GM23338 (cell line): ENCODE results near the gene PDSS2. TPM values are rescaled to one million over a fixed set of nuclear protein-coding genes. Genes with fewer than 3 reads are reported as not detected.

Experiments
- ATAC-seq: fragments of 200-7000 bp; cut with Tn5 transposase; 3 replicates; pipeline ENCODE4 v1.9.1; 2020
- DNase-seq: peaks from one replicate; pipeline ENCODE4 v3.0.0-alpha.2; 2015; ENCODE audit warnings: low spot score
- H2AFZ ChIP-seq: fragments of 200-600 bp; sonication (generic); 2 replicates; pipeline ENCODE4 v1.8.0; 2016; ENCODE audit warnings: antibody characterized with exemption, mild to moderate bottlenecking, moderate library complexity
- H3F3A ChIP-seq: fragments of 200-600 bp; sonication (generic); replicated peaks from 2 replicates; pipeline ENCODE4 v1.8.0; 2017; ENCODE audit warnings: antibody characterized with exemption, mixed run types, low read depth
- H3K27ac ChIP-seq: fragments of 200-600 bp; sonication (generic); 2 replicates; pipeline ENCODE4 v1.6.1; 2016; ENCODE audit warnings: low read depth
- H3K27me3 ChIP-seq: fragments of 200-600 bp; sonication (generic); 2 replicates; pipeline ENCODE4 v1.8.0; 2016; ENCODE audit warnings: mild to moderate bottlenecking, mixed run types, moderate library complexity; ENCODE audit not compliant: insufficient read depth
- H3K36me3 ChIP-seq: fragments of 200-600 bp; sonication (generic); 2 replicates; pipeline ENCODE4 v1.8.0; 2016; ENCODE audit warnings: mild to moderate bottlenecking; ENCODE audit not compliant: insufficient read depth
- H3K4me1 ChIP-seq: fragments of 200-600 bp; sonication (generic); 2 replicates; pipeline ENCODE4 v1.8.0; 2016; ENCODE audit warnings: mild to moderate bottlenecking, moderate library complexity; ENCODE audit not compliant: insufficient read depth
- H3K4me2 ChIP-seq: fragments of 200-600 bp; sonication (generic); 2 replicates; pipeline ENCODE4 v1.7.1; 2017; ENCODE audit warnings: mixed run types
- H3K4me3 ChIP-seq: fragments of 200-600 bp; sonication (generic); 2 replicates; pipeline ENCODE4 v1.6.1; 2016; ENCODE audit warnings: mixed run types
- H3K79me2 ChIP-seq: fragments of 200-600 bp; sonication (generic); replicated peaks from 2 replicates; pipeline ENCODE4 v1.8.0; 2017; ENCODE audit warnings: mild to moderate bottlenecking; ENCODE audit not compliant: insufficient read depth
- H3K9me2 ChIP-seq: fragments of 200-600 bp; sonication (generic); 2 replicates; pipeline ENCODE4 v1.8.0; 2017; ENCODE audit not compliant: insufficient read depth
- H4K20me1 ChIP-seq: fragments of 200-600 bp; sonication (generic); replicated peaks from 2 replicates; pipeline ENCODE4 v1.8.0; 2017; ENCODE audit warnings: mild to moderate bottlenecking; ENCODE audit not compliant: insufficient read depth
- H3K27ac Mint-ChIP-seq: 2 replicates; pipeline ENCODE4 v1.8.0; 2020; ENCODE audit warnings: inconsistent platforms, mild to moderate bottlenecking, moderate library complexity, mixed read lengths
- H3K27me3 Mint-ChIP-seq: 3 replicates; pipeline ENCODE4 v1.8.0; 2022; ENCODE audit warnings: low read depth, mild to moderate bottlenecking, moderate library complexity, mixed read lengths, inconsistent platforms; ENCODE audit not compliant: insufficient read depth, poor library complexity
- H3K36me3 Mint-ChIP-seq: 3 replicates; pipeline ENCODE4 v1.8.0; 2021; ENCODE audit warnings: low read depth, mild to moderate bottlenecking, inconsistent platforms, moderate library complexity, mixed read lengths
- H3K4me1 Mint-ChIP-seq: 3 replicates; pipeline ENCODE4 v1.8.0; 2020; ENCODE audit warnings: mild to moderate bottlenecking, inconsistent platforms, mixed read lengths
- H3K4me3 Mint-ChIP-seq: 3 replicates; pipeline ENCODE4 v1.8.0; 2021; ENCODE audit warnings: moderate library complexity, mild to moderate bottlenecking, inconsistent platforms, mixed read lengths
- H3K9me3 Mint-ChIP-seq: 3 replicates; pipeline ENCODE4 v1.8.0; 2020; ENCODE audit warnings: moderate library complexity, mild to moderate bottlenecking, inconsistent platforms, mixed read lengths
- CREB1 ChIP-seq: fragments of 250-450 bp; sonication (Bioruptor Pico); IDR thresholded peaks from 2 replicates; pipeline ENCODE4 v1.5.0; 2020; ENCODE audit warnings: low read depth, mild to moderate bottlenecking, moderate library complexity
- EZH2 ChIP-seq: fragments of 200-600 bp; sonication (generic); IDR thresholded peaks from one replicate; pipeline ENCODE4 v1.8.0; 2017; ENCODE audit warnings: antibody characterized with exemption, mild to moderate bottlenecking, low read depth; ENCODE audit not compliant: unreplicated experiment
- EZH2phosphoT487 ChIP-seq: fragments of 200-600 bp; sonication (generic); IDR thresholded peaks from one replicate; pipeline ENCODE4 v1.8.1; 2018; ENCODE audit warnings: antibody characterized with exemption; ENCODE audit not compliant: unreplicated experiment
- JUNB ChIP-seq: IDR thresholded peaks from one replicate; pipeline ENCODE4 v1.6.1; 2016; ENCODE audit warnings: antibody characterized with exemption; ENCODE audit not compliant: unreplicated experiment
- NANOG ChIP-seq: IDR thresholded peaks from 2 replicates; pipeline ENCODE4 v1.6.1; 2016; ENCODE audit warnings: antibody characterized with exemption, borderline replicate concordance
- POLR2AphosphoS5 ChIP-seq: IDR thresholded peaks from 2 replicates; pipeline ENCODE4 v1.6.1; 2016; ENCODE audit warnings: antibody characterized with exemption, low read depth
- STAT1 ChIP-seq: IDR thresholded peaks from one replicate; pipeline ENCODE4 v1.6.1; 2016; ENCODE audit warnings: antibody characterized with exemption; ENCODE audit not compliant: unreplicated experiment
- ZNF114 ChIP-seq: fragments of 250-450 bp; sonication (Bioruptor Pico); IDR thresholded peaks from 2 replicates; pipeline ENCODE4 v1.5.0; 2020; ENCODE audit warnings: mild to moderate bottlenecking, moderate library complexity
- ZNF331 ChIP-seq: fragments of 250-450 bp; sonication (Bioruptor Pico); IDR thresholded peaks from 2 replicates; pipeline ENCODE4 v1.5.0; 2020; ENCODE audit warnings: low read depth, mild to moderate bottlenecking, moderate library complexity
- polyA plus RNA-seq: library from polyadenylated mRNA; unstranded; fragments of >200 nt; fragmentation: Nextera tagmentation; extraction: Ambion mirVana; gene quantifications from 2 replicates; pipeline ENCODE4 v1.2.1, GENCODE V29; 2016
- total RNA-seq: library from RNA; depleted of rRNA; stranded (reverse); fragments of >200 nt; shearing (Covaris generic); gene quantifications from 2 replicates; pipeline ENCODE4 v1.2.3, GENCODE V29; 2014
- TF ChIP-seq, protein P1 (sequence below): IDR thresholded peaks from 2 replicates; pipeline ENCODE4 v1.6.1; 2016; ENCODE audit warnings: antibody characterized with exemption
- TF ChIP-seq, protein P2 (sequence below), 2 experiments: fragments of 200-600 bp in 1 of 2; sonication (generic) in 1 of 2; conservative IDR thresholded peaks; 2 replicates each; pipeline versions ENCODE4 v1.5.1 to v1.6.1; 2016 to 2017; ENCODE audit warnings: antibody characterized with exemption in 2 of 2, low read depth in 2 of 2, mild to moderate bottlenecking in 2 of 2, moderate library complexity in 1 of 2
- TF ChIP-seq, protein P3 (sequence below): IDR thresholded peaks from one replicate; pipeline ENCODE4 v1.6.1; 2018; ENCODE audit warnings: antibody characterized with exemption; ENCODE audit not compliant: unreplicated experiment
- TF ChIP-seq, protein P4 (sequence below): fragments of 250-450 bp; sonication (Bioruptor Pico); IDR thresholded peaks from 2 replicates; pipeline ENCODE4 v1.5.0; 2020; ENCODE audit warnings: mild to moderate bottlenecking, moderate library complexity

The PDSS2 gene
- total and polyA plus RNA-seq, 2 experiments from 2014 or later: 7.3 to 16.7 TPM

GRCh38 chr6:107216197-107216933, 243.0 kb downstream of the PDSS2 start:
- H3K36me3 Mint-ChIP-seq: no peaks in the 10 kb centered on the region
- H3K4me3 ChIP-seq: no peak overlapping the region
- H3K4me1 Mint-ChIP-seq: peaks cover 23% of the 10 kb centered on the region
- H3K27me3 ChIP-seq: no peaks in the 10 kb centered on the region
- no peak for ATAC-seq
- no peak overlapping the region for H3K27ac ChIP-seq
- H3K27ac Mint-ChIP-seq: no peak overlapping the region
- H3K27me3 Mint-ChIP-seq: peaks cover 3% of the 10 kb centered on the region
- H3K9me3 Mint-ChIP-seq: no peaks in the 10 kb centered on the region
- TF ChIP-seq, protein P1, sequence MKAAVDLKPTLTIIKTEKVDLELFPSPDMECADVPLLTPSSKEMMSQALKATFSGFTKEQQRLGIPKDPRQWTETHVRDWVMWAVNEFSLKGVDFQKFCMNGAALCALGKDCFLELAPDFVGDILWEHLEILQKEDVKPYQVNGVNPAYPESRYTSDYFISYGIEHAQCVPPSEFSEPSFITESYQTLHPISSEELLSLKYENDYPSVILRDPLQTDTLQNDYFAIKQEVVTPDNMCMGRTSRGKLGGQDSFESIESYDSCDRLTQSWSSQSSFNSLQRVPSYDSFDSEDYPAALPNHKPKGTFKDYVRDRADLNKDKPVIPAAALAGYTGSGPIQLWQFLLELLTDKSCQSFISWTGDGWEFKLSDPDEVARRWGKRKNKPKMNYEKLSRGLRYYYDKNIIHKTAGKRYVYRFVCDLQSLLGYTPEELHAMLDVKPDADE: no peak
- TF ChIP-seq EZH2phosphoT487: no peak
- no peak for TF ChIP-seq ZNF114 (CRISPR knock-in tag)
- TF ChIP-seq, protein P2, sequence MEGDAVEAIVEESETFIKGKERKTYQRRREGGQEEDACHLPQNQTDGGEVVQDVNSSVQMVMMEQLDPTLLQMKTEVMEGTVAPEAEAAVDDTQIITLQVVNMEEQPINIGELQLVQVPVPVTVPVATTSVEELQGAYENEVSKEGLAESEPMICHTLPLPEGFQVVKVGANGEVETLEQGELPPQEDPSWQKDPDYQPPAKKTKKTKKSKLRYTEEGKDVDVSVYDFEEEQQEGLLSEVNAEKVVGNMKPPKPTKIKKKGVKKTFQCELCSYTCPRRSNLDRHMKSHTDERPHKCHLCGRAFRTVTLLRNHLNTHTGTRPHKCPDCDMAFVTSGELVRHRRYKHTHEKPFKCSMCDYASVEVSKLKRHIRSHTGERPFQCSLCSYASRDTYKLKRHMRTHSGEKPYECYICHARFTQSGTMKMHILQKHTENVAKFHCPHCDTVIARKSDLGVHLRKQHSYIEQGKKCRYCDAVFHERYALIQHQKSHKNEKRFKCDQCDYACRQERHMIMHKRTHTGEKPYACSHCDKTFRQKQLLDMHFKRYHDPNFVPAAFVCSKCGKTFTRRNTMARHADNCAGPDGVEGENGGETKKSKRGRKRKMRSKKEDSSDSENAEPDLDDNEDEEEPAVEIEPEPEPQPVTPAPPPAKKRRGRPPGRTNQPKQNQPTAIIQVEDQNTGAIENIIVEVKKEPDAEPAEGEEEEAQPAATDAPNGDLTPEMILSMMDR (conservative IDR thresholded peaks at IDR 0.05; ENCODE audit: low read depth in 2 of 2): no peak
- TF ChIP-seq, protein P3, sequence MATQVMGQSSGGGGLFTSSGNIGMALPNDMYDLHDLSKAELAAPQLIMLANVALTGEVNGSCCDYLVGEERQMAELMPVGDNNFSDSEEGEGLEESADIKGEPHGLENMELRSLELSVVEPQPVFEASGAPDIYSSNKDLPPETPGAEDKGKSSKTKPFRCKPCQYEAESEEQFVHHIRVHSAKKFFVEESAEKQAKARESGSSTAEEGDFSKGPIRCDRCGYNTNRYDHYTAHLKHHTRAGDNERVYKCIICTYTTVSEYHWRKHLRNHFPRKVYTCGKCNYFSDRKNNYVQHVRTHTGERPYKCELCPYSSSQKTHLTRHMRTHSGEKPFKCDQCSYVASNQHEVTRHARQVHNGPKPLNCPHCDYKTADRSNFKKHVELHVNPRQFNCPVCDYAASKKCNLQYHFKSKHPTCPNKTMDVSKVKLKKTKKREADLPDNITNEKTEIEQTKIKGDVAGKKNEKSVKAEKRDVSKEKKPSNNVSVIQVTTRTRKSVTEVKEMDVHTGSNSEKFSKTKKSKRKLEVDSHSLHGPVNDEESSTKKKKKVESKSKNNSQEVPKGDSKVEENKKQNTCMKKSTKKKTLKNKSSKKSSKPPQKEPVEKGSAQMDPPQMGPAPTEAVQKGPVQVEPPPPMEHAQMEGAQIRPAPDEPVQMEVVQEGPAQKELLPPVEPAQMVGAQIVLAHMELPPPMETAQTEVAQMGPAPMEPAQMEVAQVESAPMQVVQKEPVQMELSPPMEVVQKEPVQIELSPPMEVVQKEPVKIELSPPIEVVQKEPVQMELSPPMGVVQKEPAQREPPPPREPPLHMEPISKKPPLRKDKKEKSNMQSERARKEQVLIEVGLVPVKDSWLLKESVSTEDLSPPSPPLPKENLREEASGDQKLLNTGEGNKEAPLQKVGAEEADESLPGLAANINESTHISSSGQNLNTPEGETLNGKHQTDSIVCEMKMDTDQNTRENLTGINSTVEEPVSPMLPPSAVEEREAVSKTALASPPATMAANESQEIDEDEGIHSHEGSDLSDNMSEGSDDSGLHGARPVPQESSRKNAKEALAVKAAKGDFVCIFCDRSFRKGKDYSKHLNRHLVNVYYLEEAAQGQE: no peak
- TF ChIP-seq CREB1: no peak
- TF ChIP-seq NANOG: no peak
- no peak for TF ChIP-seq STAT1
- TF ChIP-seq EZH2: no peak
- no peak for TF ChIP-seq ZNF331 (CRISPR knock-in tag)
- TF ChIP-seq, protein P4, sequence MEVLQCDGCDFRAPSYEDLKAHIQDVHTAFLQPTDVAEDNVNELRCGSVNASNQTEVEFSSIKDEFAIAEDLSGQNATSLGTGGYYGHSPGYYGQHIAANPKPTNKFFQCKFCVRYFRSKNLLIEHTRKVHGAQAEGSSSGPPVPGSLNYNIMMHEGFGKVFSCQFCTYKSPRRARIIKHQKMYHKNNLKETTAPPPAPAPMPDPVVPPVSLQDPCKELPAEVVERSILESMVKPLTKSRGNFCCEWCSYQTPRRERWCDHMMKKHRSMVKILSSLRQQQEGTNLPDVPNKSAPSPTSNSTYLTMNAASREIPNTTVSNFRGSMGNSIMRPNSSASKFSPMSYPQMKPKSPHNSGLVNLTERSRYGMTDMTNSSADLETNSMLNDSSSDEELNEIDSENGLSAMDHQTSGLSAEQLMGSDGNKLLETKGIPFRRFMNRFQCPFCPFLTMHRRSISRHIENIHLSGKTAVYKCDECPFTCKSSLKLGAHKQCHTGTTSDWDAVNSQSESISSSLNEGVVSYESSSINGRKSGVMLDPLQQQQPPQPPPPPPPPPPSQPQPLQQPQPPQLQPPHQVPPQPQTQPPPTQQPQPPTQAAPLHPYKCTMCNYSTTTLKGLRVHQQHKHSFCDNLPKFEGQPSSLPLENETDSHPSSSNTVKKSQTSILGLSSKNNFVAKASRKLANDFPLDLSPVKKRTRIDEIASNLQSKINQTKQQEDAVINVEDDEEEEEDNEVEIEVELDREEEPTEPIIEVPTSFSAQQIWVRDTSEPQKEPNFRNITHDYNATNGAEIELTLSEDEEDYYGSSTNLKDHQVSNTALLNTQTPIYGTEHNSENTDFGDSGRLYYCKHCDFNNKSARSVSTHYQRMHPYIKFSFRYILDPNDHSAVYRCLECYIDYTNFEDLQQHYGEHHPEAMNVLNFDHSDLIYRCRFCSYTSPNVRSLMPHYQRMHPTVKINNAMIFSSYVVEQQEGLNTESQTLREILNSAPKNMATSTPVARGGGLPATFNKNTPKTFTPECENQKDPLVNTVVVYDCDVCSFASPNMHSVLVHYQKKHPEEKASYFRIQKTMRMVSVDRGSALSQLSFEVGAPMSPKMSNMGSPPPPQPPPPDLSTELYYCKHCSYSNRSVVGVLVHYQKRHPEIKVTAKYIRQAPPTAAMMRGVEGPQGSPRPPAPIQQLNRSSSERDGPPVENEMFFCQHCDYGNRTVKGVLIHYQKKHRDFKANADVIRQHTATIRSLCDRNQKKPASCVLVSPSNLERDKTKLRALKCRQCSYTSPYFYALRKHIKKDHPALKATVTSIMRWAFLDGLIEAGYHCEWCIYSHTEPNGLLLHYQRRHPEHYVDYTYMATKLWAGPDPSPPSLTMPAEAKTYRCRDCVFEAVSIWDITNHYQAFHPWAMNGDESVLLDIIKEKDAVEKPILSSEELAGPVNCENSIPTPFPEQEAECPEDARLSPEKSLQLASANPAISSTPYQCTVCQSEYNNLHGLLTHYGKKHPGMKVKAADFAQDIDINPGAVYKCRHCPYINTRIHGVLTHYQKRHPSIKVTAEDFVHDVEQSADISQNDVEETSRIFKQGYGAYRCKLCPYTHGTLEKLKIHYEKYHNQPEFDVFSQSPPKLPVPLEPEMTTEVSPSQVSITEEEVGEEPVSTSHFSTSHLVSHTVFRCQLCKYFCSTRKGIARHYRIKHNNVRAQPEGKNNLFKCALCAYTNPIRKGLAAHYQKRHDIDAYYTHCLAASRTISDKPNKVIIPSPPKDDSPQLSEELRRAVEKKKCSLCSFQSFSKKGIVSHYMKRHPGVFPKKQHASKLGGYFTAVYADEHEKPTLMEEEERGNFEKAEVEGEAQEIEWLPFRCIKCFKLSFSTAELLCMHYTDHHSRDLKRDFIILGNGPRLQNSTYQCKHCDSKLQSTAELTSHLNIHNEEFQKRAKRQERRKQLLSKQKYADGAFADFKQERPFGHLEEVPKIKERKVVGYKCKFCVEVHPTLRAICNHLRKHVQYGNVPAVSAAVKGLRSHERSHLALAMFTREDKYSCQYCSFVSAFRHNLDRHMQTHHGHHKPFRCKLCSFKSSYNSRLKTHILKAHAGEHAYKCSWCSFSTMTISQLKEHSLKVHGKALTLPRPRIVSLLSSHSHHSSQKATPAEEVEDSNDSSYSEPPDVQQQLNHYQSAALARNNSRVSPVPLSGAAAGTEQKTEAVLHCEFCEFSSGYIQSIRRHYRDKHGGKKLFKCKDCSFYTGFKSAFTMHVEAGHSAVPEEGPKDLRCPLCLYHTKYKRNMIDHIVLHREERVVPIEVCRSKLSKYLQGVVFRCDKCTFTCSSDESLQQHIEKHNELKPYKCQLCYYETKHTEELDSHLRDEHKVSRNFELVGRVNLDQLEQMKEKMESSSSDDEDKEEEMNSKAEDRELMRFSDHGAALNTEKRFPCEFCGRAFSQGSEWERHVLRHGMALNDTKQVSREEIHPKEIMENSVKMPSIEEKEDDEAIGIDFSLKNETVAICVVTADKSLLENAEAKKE: no peak
- no peak for TF ChIP-seq POLR2AphosphoS5
- TF ChIP-seq JUNB: no peak
- H3K9me2 ChIP-seq: no peaks in the 10 kb centered on the region
- no peaks in the 10 kb centered on the region for H3F3A ChIP-seq
- no peaks in the 10 kb centered on the region for H3K79me2 ChIP-seq
- no peak for DNase-seq
- no peak overlapping the region for H3K4me2 ChIP-seq
- no peaks in the 10 kb centered on the region for H4K20me1 ChIP-seq
- no peak overlapping the region for H2AFZ ChIP-seq
- no peaks in the 10 kb centered on the region for H3K36me3 ChIP-seq
- no peaks in the 10 kb centered on the region; the same call in none of the 2 replicates for H3K4me1 ChIP-seq
- no peak overlapping the region for H3K4me3 Mint-ChIP-seq
